ENCODE data around the gene OPRL1. TPM values are rescaled to one million over a fixed set of nuclear protein-coding genes. Genes with fewer than 3 reads are reported as not detected.

The OPRL1 gene
- total and polyA plus RNA-seq, 2 of the 8 experiments (the other 6 are each of a cell fraction or from before 2014, with no cell fraction given): 0.63 to 0.98 TPM

DNA sequence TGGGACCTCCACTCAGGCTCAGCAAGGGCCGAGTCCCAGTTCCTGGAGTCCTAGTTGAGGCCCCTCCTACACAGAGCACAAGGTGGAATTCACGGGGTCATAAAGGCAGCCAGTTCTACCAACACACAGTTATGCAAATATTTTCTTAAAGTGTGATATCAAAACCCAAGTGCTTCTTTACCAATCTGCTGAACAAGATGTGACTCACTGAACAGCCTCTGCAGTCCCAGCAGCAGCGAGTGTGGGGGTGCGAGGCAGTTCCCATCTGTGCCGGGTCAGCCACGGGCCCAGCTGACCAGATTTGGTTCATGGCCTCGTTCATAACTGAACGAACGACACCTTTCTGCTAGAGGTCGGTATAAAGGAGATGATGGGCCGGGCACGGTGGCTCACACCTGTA, 21.3 kb upstream of the OPRL1 start (continued):
- TF ChIP-seq HDAC6 (IDR thresholded peaks at IDR 0.05; ENCODE audit: low read depth, low read length) (no peak), SP2 (IDR thresholded peaks at IDR 0.05; ENCODE audit: low read length) (no peak), CHD1 (IDR thresholded peaks at IDR 0.05; ENCODE audit: low read depth, low read length) (no peak), POLR2A (IDR thresholded peaks at IDR 0.05; ENCODE audit: control extremely low read depth in 1 of 2, low read depth in 2 of 2, low read length in 2 of 2) (no peak), FOSL1 (IDR thresholded peaks at IDR 0.05; ENCODE audit: insufficient read depth, low read depth, low read length) (no peak)
